Raji (cell line): ENCODE results near the gene PEX11G.

ENCODE experiments used
- POLR2A ChIP-seq: IDR thresholded peaks from 2 replicates; pipeline ENCODE4 v1.6.1; 2011; ENCODE audit warnings: low read depth, low read length, control low read depth; ENCODE audit not compliant: insufficient read depth

PEX11G gene

GRCh38 chr19:7524992-7525739 is 36.3 kb upstream of the PEX11G start:
- TF ChIP-seq POLR2A = no peak

DNA sequence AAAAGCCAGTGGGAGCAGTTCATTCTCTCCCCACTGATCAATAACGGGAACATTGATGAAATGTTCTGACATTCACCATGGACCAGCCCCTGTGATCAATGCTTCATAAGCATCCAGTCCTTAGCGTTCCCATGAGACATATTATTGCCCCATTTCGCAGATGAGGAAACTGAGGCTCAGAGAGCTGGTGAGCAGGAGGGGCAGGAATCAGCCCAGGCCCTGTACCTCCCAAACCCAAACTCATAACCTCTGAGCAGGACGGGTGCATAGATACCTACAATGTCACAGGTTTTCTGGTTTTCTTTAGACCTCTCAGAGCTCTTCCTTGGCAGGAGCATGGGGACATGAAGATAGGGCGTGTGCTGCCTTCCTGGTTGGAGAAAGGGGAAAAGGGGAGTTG is 35.7 kb upstream of the PEX11G start:
- TF ChIP-seq POLR2A = no peak

DNA sequence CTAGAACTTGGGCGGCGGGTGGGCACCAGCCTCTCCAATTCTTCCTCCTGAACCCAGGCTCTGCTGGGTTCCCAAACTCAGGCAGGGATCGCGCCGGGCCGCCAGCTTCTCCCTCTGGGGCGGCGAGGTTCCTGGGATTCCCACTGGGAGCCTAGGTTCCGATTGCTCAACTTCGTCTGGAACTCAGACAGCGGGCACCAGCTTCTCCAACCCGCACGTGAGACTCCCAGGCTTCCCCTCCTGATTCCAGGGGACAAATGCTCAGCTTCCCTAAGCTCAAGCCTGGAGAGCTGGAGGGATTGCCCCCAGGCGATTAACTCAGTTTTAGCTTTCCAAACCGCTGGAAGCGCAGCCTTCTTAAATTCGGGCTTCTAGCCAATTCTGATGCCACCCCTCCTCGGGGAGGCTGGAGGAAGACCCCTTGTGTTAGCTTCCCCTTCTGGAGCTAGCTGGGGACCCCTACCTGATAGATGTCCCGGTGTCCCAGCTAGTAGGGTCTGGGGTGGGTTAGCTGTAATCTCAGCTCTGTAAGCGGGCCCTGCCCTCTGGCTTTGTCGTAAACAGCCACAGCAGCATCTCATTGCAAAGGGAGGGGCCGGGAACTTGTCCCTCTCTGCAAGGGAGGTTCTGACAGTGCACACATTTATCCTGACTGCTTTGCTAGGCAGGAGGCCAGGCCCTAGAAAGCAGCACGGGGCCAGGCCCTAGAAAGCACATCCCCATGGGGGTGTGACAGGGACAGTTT is 34.3 kb upstream of the PEX11G start:
- no peak for TF ChIP-seq POLR2A

DNA sequence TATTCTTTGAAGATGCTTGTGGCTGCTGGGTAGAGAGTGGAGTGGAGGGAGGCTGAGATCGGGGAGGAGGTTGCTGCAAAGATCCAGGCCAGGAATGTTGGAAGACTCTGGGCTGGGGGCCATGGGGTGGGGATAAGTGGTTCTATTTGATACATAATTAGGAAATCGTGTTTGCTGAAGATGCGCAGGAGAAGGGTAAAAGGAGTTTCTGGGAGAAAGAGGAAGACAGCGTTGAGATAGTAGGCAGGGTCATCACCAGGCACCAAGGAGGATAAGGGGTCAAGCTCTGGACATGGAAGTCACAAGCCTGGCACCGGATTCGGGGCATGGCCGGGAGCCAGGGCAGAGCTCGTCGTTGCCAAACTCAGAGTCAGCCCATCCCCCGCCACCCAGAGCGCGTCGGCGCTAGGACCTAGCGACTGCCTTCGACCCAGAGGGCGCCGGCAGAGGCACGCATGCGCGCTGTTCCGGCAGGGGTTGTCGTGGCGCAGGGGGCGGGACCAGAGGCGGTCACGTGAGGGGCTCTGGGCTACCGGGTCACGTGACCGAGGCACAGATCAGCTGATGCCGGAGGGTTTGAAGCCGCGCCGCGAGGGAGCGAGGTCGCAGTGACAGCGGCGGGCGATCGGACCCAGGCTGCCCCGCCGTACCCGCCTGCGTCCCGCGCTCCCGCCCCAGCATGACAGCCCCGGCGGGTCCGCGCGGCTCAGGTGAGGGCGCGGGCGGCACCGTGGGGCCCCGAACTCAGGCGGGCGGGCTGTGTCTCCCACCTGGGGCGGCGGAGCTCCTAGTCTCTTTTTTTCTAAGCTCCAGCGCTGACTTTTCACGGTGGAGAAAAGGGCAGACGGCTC is 33.5 kb upstream of the PEX11G start, which contains the start of gene MCOLN1:
Gene MCOLN1, plus strand, starts transcription at position 553 of the 851 bp plus-strand sequence. Its CDS starts 127 bp downstream, at position 680.
- peak; percentile 79 for TF ChIP-seq POLR2A

DNA sequence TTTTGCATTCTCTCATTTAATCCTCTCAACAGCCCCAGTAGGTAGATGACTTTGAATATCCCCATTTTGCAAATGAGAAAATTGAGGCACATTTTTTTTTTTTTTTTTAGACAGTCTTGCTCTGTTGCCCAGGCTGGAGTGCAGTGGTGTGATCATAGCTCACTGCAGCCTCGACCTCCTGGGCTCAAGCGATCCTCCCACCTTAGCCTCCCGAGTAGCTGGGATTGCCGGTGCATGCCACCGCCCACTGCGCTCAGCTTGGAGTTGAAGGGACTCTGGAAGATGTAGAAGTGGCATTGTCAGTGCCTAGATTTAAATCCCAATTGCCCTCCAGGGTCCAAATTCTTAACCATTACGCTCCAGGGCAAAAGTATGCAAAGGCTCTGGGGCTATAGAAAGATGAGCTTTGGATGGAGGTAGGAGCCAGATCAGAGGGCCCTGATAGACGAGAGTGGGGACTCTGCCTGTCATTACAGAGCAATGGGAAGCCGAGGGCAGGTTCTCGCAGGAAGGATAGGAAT is 32.8 kb upstream of the PEX11G start:
- TF ChIP-seq POLR2A = no peak

DNA sequence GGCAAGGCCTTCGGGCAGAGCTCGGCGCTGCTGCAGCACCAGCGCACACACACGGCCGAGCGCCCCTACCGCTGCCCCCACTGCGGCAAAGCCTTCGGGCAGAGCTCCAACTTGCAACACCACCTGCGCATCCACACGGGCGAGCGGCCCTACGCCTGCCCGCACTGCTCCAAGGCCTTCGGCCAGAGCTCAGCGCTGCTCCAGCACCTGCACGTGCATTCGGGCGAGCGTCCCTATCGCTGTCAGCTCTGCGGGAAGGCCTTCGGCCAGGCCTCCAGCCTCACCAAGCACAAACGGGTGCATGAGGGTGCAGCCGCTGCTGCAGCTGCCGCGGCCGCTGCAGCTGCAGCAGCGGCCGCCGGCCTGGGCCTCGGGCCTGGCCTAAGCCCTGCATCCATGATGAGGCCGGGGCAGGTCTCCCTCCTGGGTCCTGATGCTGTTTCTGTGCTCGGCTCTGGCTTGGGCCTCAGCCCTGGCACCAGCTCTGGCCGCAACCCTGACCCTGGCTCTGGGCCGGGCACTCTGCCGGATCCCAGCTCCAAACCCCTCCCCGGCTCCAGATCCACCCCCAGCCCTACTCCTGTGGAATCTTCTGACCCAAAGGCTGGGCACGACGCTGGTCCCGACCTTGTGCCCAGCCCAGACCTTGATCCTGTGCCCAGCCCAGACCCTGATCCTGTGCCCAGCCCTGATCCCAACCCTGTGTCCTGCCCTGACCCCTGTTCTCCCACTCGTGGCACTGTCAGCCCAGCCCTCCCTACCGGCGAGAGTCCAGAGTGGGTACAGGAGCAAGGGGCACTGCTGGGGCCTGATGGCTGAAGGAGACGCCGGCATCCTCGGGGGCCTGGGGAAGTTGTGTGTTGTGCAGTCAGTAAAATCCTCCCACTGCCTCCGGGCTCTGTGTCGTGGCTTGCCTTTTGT is 31.6 kb upstream of the PEX11G start:
- no peak for TF ChIP-seq POLR2A

DNA sequence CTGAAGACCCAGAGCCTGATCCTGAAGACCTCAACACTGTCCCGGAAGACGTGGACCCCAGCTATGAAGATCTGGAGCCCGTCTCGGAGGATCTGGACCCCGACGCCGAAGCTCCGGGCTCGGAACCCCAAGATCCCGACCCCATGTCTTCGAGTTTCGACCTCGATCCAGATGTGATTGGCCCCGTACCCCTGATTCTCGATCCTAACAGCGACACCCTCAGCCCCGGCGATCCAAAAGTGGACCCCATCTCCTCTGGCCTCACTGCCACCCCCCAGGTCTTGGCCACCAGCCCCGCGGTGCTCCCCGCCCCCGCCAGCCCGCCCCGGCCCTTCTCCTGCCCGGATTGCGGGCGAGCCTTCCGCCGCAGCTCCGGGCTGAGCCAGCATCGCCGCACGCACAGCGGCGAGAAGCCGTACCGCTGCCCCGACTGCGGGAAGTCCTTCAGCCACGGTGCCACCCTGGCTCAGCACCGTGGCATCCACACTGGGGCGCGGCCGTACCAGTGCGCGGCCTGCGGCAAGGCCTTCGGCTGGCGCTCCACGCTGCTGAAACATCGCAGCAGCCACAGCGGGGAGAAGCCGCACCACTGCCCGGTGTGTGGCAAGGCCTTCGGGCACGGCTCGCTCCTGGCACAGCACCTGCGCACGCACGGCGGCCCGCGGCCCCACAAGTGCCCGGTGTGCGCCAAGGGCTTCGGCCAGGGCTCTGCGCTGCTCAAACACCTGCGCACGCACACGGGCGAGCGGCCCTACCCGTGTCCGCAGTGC is 30.7 kb upstream of the PEX11G start:
- no peak for TF ChIP-seq POLR2A

DNA sequence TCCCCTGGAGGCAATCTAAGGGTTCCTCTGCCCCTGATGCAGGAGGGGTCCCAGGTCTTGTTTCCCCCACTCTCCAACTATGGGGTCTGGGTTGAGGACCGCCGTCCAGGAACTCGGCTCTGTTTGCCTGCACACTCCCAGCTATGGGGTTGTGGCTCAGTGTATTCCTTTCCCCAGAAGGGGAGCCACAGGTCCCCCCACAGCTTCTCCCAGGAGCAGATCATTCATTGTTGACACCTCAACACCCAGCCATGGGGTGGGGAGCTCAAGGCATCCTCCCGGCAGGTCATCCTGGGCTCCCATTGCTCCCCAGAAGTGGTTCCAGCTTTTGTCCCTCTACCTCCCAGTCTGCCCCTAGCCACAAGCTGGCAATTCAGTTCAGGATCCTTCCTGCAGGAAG is 28.0 kb upstream of the PEX11G start:
- no peak for TF ChIP-seq POLR2A

GRCh38 chr19:7516333-7516732 is 27.5 kb upstream of the PEX11G start:
- TF ChIP-seq POLR2A = no peak

GRCh38 chr19:7515645-7516151 is 26.9 kb upstream of the PEX11G start, which contains the start of gene ZNF358:
Gene ZNF358 (plus strand): TSS chr19:7516103. CDS start chr19:7519243, 3,140 bp downstream.
- no peak for TF ChIP-seq POLR2A

DNA sequence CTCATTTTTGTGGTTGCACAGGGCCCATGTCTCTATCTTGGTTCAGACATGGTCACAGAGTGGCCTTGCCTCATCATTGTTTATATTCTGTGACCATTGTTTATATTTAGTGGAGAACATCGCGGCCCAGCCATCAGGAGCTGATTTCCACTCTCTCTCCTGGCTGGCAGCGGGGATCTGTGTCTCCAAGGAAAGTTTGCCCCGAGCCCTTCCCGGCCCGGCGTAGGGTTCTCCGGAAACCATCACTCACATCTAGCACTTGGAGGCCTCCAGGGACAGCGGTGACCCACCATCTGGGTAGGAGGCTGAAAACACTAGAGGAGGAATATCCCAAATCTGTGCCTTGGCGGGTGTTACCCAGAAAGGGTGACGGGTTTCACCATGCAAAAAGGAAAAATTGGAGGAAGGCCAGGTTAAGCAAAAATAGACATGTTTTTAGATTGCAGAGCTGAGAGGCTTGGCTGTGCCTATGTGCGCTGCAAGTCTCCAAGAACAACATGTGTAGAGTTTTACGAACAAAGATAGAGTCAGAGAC is 26.3 kb upstream of the PEX11G start:
- no peak for TF ChIP-seq POLR2A

DNA sequence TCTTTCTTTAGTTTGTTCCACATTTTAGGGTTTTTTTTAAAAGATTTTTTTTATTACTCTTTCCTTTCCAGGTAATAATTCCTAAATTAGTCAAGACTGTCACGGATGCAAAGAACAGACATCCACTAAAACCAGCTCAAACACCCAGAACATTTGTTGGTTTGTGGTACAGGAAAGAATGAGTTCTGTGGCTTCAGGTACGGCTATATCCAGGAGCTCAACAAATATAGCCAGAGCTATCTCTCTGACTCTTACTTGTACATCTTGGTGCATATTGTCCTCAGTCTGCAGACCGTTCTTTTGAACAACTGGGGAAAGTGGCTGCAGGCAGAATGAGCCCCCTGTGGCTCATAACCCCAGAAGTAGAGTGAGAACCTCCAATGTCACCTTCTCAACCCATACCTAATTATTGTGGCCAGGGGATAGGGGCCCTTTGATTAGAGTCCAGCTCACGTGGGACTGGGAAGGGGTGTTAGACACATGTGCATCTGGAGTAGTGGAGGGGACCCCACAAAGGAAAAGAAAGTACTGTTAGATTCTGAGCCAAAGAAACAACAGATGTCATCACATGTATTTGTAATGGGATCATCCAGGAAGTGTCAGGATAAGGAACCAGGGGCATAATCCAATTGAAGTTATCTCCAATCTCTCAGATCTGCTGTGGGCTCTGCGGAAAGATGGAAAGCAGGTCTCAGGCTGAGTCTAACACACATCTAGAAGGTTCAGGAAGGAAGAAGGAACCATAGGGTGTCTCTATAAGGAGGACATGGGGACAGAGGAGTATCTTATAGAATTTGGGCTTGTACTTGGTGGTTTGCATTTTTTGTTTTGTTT is 25.2 kb upstream of the PEX11G start:
- TF ChIP-seq POLR2A = no peak
